Measurements from ENCODE around the gene ANKRD22.

ANKRD22 gene

DNA sequence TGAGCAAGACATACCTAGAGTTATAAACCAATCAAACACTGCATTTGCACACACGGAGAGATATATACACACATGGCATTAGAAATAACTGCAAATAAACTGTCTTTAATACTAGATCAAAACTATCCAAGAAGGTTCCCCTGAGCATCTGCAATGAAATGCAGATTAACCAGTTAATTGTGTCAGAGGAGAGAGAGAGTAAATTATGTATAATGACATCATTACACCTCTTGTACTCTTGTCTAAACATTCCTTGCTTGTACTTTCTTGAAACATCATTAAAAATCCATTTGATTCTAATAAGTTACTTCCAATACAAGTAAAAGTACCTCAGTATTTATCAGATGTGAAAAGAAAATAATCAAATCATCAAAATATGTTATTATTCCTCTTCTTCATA is 932 bp downstream of the ANKRD22 start:
- H3K4me2 ChIP-seq (ENCODE audit: low read depth, low read length), result no peak overlapping the region
- TF ChIP-seq CTCF (IDR thresholded peaks at IDR 0.05; ENCODE audit: low read length) (no peak), EZH2phosphoT487 (IDR thresholded peaks at IDR 0.05; ENCODE audit: low read length) (no peak), EZH2 (optimal IDR thresholded peaks at IDR 0.05; ENCODE audit: low read depth, low read length) (no peak)
- H3K79me2 ChIP-seq (ENCODE audit: low read length), result no peaks in the 10 kb centered on the region
- no peaks in the 10 kb centered on the region for H3K27me3 ChIP-seq (replicated peaks; ENCODE audit: insufficient read depth, low read length)
- no peaks in the 10 kb centered on the region for H3K9me2 ChIP-seq (replicated peaks; ENCODE audit: insufficient read depth, low read length)
- H3K27ac ChIP-seq (ENCODE audit: low read length), result no peak overlapping the region
- H3F3A ChIP-seq (ENCODE audit: insufficient read depth, low read length), result no peaks in the 10 kb centered on the region
- H3K4me3 ChIP-seq (ENCODE audit: low read length), result no peak overlapping the region
- no peaks in the 10 kb centered on the region for H3K36me3 ChIP-seq (replicated peaks; ENCODE audit: insufficient read depth, low read length)
- H3K9ac ChIP-seq (ENCODE audit: low read length), result no peak overlapping the region
- H3K4me1 ChIP-seq (ENCODE audit: low read length), result no peaks in the 10 kb centered on the region
- no peaks in the 10 kb centered on the region for H4K20me1 ChIP-seq (ENCODE audit: insufficient read depth, low read length)
- H2AFZ ChIP-seq (ENCODE audit: low read length), result no peak overlapping the region
- DNase-seq, result no peak
- no peaks in the 10 kb centered on the region for H3K9me3 ChIP-seq (replicated peaks; ENCODE audit: insufficient read depth, low read length)

DNA sequence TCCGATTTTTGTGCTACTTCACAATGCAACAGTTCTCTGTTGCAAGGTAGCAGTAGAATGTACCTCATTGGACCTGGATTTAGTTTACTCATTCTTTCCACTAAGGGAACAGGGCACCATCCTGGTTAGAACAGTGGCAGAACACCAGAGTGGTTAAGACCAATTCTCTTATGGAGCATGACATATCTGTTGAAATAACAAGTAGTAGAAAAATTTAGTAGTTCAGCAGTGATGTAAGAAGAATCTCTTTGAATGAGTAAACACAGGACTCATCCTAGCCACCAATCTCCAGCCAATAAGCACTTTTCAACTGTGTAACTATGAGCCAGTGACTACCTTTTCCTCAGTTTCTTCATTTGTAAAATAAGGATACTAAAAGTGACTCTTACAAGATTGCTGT is 2.4 kb downstream of the ANKRD22 start:
- Histone ChIP-seq H3K4me1 (ENCODE audit: low read length) (no peaks in the 10 kb centered on the region), H3K9ac (ENCODE audit: low read length) (no peak overlapping the region), H3K4me2 (ENCODE audit: low read depth, low read length) (no peak overlapping the region)

GRCh38 chr10:88848499-88848898 is 3.1 kb downstream of the ANKRD22 start:
- H3K4me3 ChIP-seq (ENCODE audit: low read length), result no peak overlapping the region
- no peaks in the 10 kb centered on the region for H3K9me2 ChIP-seq (replicated peaks; ENCODE audit: insufficient read depth, low read length)
- no peak for DNase-seq
- no peaks in the 10 kb centered on the region for H3K4me1 ChIP-seq (ENCODE audit: low read length)
- no peaks in the 10 kb centered on the region for H3K36me3 ChIP-seq (replicated peaks; ENCODE audit: insufficient read depth, low read length)
- no peaks in the 10 kb centered on the region for H4K20me1 ChIP-seq (ENCODE audit: insufficient read depth, low read length)
- no peaks in the 10 kb centered on the region for H3K9me3 ChIP-seq (replicated peaks; ENCODE audit: insufficient read depth, low read length)
- no peaks in the 10 kb centered on the region for H3K79me2 ChIP-seq (ENCODE audit: low read length)
- no peak overlapping the region for H3K9ac ChIP-seq (ENCODE audit: low read length)
- no peaks in the 10 kb centered on the region for H3F3A ChIP-seq (ENCODE audit: insufficient read depth, low read length)
- no peaks in the 10 kb centered on the region for H3K27me3 ChIP-seq (replicated peaks; ENCODE audit: insufficient read depth, low read length)
- TF ChIP-seq EZH2 (optimal IDR thresholded peaks at IDR 0.05; ENCODE audit: low read depth, low read length) (no peak), CTCF (IDR thresholded peaks at IDR 0.05; ENCODE audit: low read length) (no peak), EZH2phosphoT487 (IDR thresholded peaks at IDR 0.05; ENCODE audit: low read length) (no peak)
- H3K4me2 ChIP-seq (ENCODE audit: low read depth, low read length), result no peak overlapping the region
- no peak overlapping the region for H3K27ac ChIP-seq (ENCODE audit: low read length)
- no peak overlapping the region for H2AFZ ChIP-seq (ENCODE audit: low read length)

More for the DNA sequence above, 2.4 kb downstream of the ANKRD22 start:
- Histone ChIP-seq H4K20me1 (ENCODE audit: insufficient read depth, low read length) (no peaks in the 10 kb centered on the region), H3K36me3 (replicated peaks; ENCODE audit: insufficient read depth, low read length) (no peaks in the 10 kb centered on the region), H3K4me3 (ENCODE audit: low read length) (no peak overlapping the region), H3K9me3 (replicated peaks; ENCODE audit: insufficient read depth, low read length) (no peaks in the 10 kb centered on the region), H3K27ac (ENCODE audit: low read length) (no peak overlapping the region), H3K27me3 (replicated peaks; ENCODE audit: insufficient read depth, low read length) (no peaks in the 10 kb centered on the region), H3F3A (ENCODE audit: insufficient read depth, low read length) (no peaks in the 10 kb centered on the region), H3K9me2 (replicated peaks; ENCODE audit: insufficient read depth, low read length) (no peaks in the 10 kb centered on the region), H3K79me2 (ENCODE audit: low read length) (no peaks in the 10 kb centered on the region), H2AFZ (ENCODE audit: low read length) (no peak overlapping the region)
- TF ChIP-seq CTCF (IDR thresholded peaks at IDR 0.05; ENCODE audit: low read length) (no peak), EZH2phosphoT487 (IDR thresholded peaks at IDR 0.05; ENCODE audit: low read length) (no peak), EZH2 (optimal IDR thresholded peaks at IDR 0.05; ENCODE audit: low read depth, low read length) (no peak)
- no peak for DNase-seq
